Fibroblast of lung (primary cell): ENCODE results near the gene CCDC33. TPM values are rescaled to one million over a fixed set of nuclear protein-coding genes. Genes with fewer than 3 reads are reported as not detected.

Source experiments
- DNase-seq, 2 donors: peaks; one replicate each; pipeline versions ENCODE4 v3.0.0 to v3.0.0-alpha.2; 2010; ENCODE audit warnings: low read depth in 2 of 2
- H2AFZ ChIP-seq: 2 replicates; pipeline ENCODE4 v1.5.1; 2012; ENCODE audit warnings: low read length, control low read depth, inconsistent platforms
- H3K27ac ChIP-seq: 2 replicates; pipeline ENCODE4 v1.5.1; 2011; ENCODE audit warnings: low read length, control low read depth; ENCODE audit not compliant: insufficient read depth
- H3K27me3 ChIP-seq: 2 replicates; pipeline ENCODE4 v1.5.1; 2011; ENCODE audit warnings: mild to moderate bottlenecking, low read length; ENCODE audit not compliant: control insufficient read depth, insufficient read depth
- H3K36me3 ChIP-seq: 2 replicates; pipeline ENCODE4 v1.5.1; 2011; ENCODE audit warnings: low read length; ENCODE audit not compliant: control insufficient read depth, insufficient read depth
- H3K4me1 ChIP-seq: 2 replicates; pipeline ENCODE4 v1.5.1; 2011; ENCODE audit warnings: low read length; ENCODE audit not compliant: control insufficient read depth, insufficient read depth; ENCODE audit errors: extremely low read depth
- H3K4me2 ChIP-seq: 2 replicates; pipeline ENCODE4 v1.5.1; 2011; ENCODE audit warnings: low read length, control low read depth; ENCODE audit not compliant: insufficient read depth; ENCODE audit errors: extremely low read depth
- H3K4me3 ChIP-seq, 4 experiments: fragments of 200-600 bp in 1 of 4; sonication (generic) in 1 of 4; replicated peaks in 1 of 4; 2 replicates each; pipeline ENCODE4 v1.5.1; 2011 to 2016; ENCODE audit warnings: low read length in 4 of 4, low read depth in 3 of 4, mild to moderate bottlenecking in 3 of 4, control low read depth in 2 of 4, inconsistent platforms in 1 of 4, mixed read lengths in 1 of 4; ENCODE audit not compliant: insufficient read depth in 1 of 4; ENCODE audit errors: control extremely low read depth in 1 of 4
- H3K79me2 ChIP-seq: 2 replicates; pipeline ENCODE4 v1.5.1; 2012; ENCODE audit warnings: mild to moderate bottlenecking, low read length, inconsistent platforms; ENCODE audit not compliant: control insufficient read depth, insufficient read depth
- H3K9ac ChIP-seq: 2 replicates; pipeline ENCODE4 v1.5.1; 2011; ENCODE audit warnings: mild to moderate bottlenecking, low read length, control low read depth; ENCODE audit not compliant: insufficient read depth
- H3K9me3 ChIP-seq: 2 replicates; pipeline ENCODE4 v1.5.1; 2012; ENCODE audit warnings: low read depth, low read length; ENCODE audit not compliant: control insufficient read depth, insufficient read depth
- H4K20me1 ChIP-seq: 2 replicates; pipeline ENCODE4 v1.5.1; 2011; ENCODE audit warnings: low read length; ENCODE audit not compliant: control insufficient read depth, insufficient read depth; ENCODE audit errors: extremely low read depth
- EZH2 ChIP-seq: IDR thresholded peaks from 2 replicates; pipeline ENCODE4 v1.5.1; 2012; ENCODE audit warnings: low read length, control low read depth, mild to moderate bottlenecking; ENCODE audit errors: missing control alignments
- polyA plus RNA-seq, 2 donors: library from polyadenylated mRNA; depleted of rRNA in 1 of 2; stranded (reverse) in 1 of 2; unstranded in 1 of 2; fragments of >200 nt; gene quantifications; 2 replicates each; pipeline ENCODE4 v1.2.1, GENCODE V29; 2011 to 2012; ENCODE audit warnings: missing spikeins in 1 of 2
- total RNA-seq: library from RNA; depleted of rRNA; stranded (reverse); fragments of >200 nt; gene quantifications from 2 replicates; pipeline ENCODE4 v1.2.1, GENCODE V29; 2014
- TF ChIP-seq, protein P1 (sequence below), 2 donors: IDR thresholded peaks in 1 of 2; conservative IDR thresholded peaks in 1 of 2; 1 replicate in 1 of 2; 2 replicates in 1 of 2; pipeline ENCODE4 v1.5.1; 2011 to 2012; ENCODE audit warnings: low read length in 2 of 2, control low read depth in 1 of 2, inconsistent platforms in 1 of 2, low read depth in 1 of 2, mild to moderate bottlenecking in 1 of 2

Gene CCDC33
- total and polyA plus RNA-seq, 2 donors (not counting 1 experiment from before 2014, with no cell fraction given) = not detected

DNA sequence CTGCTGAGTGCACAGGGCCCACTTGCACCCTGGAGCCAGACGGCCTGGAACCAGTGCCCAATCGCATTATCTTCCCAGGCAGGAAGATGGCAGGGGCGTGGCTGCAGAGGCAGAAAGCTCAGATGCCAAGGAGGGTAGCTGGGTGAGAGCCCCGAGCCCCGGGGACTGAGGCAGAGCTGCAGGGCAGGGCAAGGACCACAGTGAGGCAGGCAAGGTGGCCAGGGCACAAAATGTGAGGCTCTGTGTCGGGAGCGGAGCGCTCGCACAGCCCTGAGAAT, 1.6 kb upstream of the CCDC33 start:
- no peaks in the 10 kb centered on the region for H3K36me3 ChIP-seq
- H3K79me2 ChIP-seq = no peaks in the 10 kb centered on the region
- no peak overlapping the region for H2AFZ ChIP-seq
- H3K4me3 ChIP-seq = no peak overlapping the region
- no peak for DNase-seq
- no peak for TF ChIP-seq EZH2
- TF ChIP-seq, protein P1, sequence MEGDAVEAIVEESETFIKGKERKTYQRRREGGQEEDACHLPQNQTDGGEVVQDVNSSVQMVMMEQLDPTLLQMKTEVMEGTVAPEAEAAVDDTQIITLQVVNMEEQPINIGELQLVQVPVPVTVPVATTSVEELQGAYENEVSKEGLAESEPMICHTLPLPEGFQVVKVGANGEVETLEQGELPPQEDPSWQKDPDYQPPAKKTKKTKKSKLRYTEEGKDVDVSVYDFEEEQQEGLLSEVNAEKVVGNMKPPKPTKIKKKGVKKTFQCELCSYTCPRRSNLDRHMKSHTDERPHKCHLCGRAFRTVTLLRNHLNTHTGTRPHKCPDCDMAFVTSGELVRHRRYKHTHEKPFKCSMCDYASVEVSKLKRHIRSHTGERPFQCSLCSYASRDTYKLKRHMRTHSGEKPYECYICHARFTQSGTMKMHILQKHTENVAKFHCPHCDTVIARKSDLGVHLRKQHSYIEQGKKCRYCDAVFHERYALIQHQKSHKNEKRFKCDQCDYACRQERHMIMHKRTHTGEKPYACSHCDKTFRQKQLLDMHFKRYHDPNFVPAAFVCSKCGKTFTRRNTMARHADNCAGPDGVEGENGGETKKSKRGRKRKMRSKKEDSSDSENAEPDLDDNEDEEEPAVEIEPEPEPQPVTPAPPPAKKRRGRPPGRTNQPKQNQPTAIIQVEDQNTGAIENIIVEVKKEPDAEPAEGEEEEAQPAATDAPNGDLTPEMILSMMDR (conservative IDR thresholded peaks at IDR 0.05 in 1 of 2, IDR thresholded peaks at IDR 0.05 in 1 of 2; ENCODE audit: low read depth in 1 of 2, low read length in 2 of 2) = no peak
- H3K4me1 ChIP-seq = no peaks in the 10 kb centered on the region
- H3K4me2 ChIP-seq = no peak overlapping the region
- H4K20me1 ChIP-seq = no peaks in the 10 kb centered on the region
- H3K27ac ChIP-seq = no peak overlapping the region
- H3K9me3 ChIP-seq = no peaks in the 10 kb centered on the region
- H3K9ac ChIP-seq = no peak overlapping the region
- peaks cover 11% of the 10 kb centered on the region for H3K27me3 ChIP-seq

DNA sequence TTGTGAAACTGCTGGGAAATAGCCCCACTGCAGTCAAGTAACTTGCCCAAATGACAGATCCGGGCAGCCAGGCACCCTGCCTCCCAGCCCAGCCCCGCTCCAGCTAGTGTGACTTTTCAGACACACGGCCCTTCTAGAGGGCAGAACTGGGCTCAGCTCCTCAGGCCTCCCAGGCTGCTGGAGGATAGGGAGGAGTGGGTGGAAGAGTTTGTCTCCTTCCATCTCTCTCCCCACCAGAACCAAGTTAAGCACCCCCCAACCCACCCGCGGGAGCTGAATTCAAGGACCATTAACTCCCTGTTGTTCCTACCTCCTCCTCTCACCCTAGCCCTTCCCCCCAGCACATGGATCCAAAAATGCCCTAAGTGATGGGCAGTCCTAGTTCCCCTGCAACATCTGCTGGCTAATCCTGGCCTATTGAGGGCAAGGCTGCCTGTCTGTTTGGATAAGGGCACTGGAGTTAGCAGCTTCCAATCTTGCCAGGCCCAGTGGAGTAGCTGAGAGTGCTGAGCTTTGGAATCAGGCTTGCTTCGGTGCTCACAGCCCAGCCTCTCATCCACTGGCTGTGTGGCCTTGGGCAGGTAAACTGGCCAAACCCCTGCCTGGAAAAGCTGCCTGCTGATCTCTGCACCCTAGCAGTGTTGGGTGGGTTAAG, 3.1 kb downstream of the CCDC33 start:
- no peaks in the 10 kb centered on the region for H4K20me1 ChIP-seq
- H3K79me2 ChIP-seq = no peaks in the 10 kb centered on the region
- no peak overlapping the region for H3K27ac ChIP-seq
- H3K9me3 ChIP-seq = no peaks in the 10 kb centered on the region
- H3K9ac ChIP-seq = no peak overlapping the region
- no peak overlapping the region for H3K4me3 ChIP-seq
- H3K4me1 ChIP-seq = no peaks in the 10 kb centered on the region
- no peaks in the 10 kb centered on the region for H3K36me3 ChIP-seq
- H3K4me2 ChIP-seq = no peak overlapping the region
- DNase-seq = no peak
- H3K27me3 ChIP-seq = peaks cover 7% of the 10 kb centered on the region
- no peak overlapping the region for H2AFZ ChIP-seq
- no peak for TF ChIP-seq EZH2
- TF ChIP-seq, protein P1 (conservative IDR thresholded peaks at IDR 0.05 in 1 of 2, IDR thresholded peaks at IDR 0.05 in 1 of 2; ENCODE audit: low read depth in 1 of 2, low read length in 2 of 2) = no peak

DNA sequence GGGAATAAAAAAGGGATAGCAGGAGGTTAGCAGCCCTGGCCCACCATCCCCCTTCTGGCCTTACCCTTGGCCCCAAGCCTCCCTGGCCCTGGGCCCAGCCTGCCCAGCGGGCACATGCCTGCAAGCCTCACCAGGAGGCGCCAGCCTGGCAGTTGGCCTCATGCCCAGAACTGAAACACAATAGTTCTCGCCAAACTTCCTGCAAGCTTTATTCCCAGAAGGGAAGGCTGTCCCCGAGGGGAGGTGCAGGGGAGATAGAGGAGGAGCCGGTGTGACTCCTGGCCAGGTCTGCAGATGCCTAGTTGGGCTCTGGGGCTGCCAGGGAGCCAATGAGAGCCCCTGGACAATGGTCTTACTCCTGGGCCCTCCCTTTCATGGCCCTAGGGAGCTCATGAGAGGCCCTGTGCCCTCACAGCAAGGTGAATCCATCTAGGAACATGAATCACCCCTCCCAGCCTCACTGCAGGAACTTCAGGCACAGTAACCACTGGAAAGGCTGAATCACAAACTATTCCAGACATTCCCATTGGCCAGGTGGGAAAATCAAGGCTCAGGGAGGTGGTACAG, 4.0 kb downstream of the CCDC33 start:
- Histone ChIP-seq H3K4me3 (no peak overlapping the region), H3K9me3 (no peaks in the 10 kb centered on the region), H3K9ac (no peak overlapping the region), H3K4me1 (no peaks in the 10 kb centered on the region), H2AFZ (no peak overlapping the region), H4K20me1 (no peaks in the 10 kb centered on the region), H3K4me2 (no peak overlapping the region), H3K36me3 (no peaks in the 10 kb centered on the region), H3K79me2 (no peaks in the 10 kb centered on the region), H3K27me3 (no peaks in the 10 kb centered on the region), H3K27ac (no peak overlapping the region)
- no peak for TF ChIP-seq EZH2
- TF ChIP-seq, protein P1 (conservative IDR thresholded peaks at IDR 0.05 in 1 of 2, IDR thresholded peaks at IDR 0.05 in 1 of 2; ENCODE audit: low read depth in 1 of 2, low read length in 2 of 2) = peak; percentile 30 to 47
- DNase-seq = peak; percentile 59 to 71
